Activated effector memory CD4-positive, alpha-beta T cell treated with anti-CD3 and anti-CD28 coated beads, Interleukin-2, amount 50 U/mL, for 16 hours (primary cell): ENCODE results near the gene TMEM176B.

Experiments
- DNase-seq: peaks from one replicate; pipeline ENCODE4 v3.0.0-alpha.2; 2020

The TMEM176B gene

GRCh38 chr7:150746921-150747320 lies 53.2 kb downstream of the TMEM176B start:
- no peak for DNase-seq

- no peak for DNase-seq
These were observed 54.3 kb downstream of the TMEM176B start for GRCh38 chr7:150745876-150746275.

DNA sequence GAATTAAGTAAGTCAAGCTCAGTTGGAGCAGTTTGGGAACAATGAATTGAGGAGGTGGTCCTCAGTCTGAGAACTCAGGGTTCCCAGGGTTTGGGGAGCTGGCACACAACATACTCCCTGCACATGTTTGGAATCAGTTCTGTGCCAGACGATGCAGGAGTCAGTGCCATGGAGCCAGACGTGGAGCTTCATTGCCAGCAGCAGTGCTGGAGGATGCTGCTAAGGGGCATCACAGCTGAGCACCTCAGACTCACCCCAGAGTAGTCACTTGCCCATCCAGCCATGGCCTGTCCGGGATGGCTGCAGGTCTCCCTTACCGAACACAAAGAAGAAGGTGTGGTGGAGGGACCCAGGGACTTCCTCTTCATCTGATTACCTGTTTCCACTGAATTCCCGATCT lies 55.1 kb downstream of the TMEM176B start:
- DNase-seq, result no peak

- DNase-seq, result no peak
These were observed 56.0 kb downstream of the TMEM176B start for GRCh38 chr7:150744041-150744656.

GRCh38 chr7:150742286-150742968 lies 57.7 kb downstream of the TMEM176B start:
- DNase-seq, result peak; percentile 73
